Medulla oblongata (tissue), 1 donor: ENCODE measurements around the gene RPP14.

Experiments used
- DNase-seq: peaks from one replicate; pipeline ENCODE4 v3.0.0-alpha.2; 2015; ENCODE audit errors: extremely low spot score

RPP14 gene

DNA sequence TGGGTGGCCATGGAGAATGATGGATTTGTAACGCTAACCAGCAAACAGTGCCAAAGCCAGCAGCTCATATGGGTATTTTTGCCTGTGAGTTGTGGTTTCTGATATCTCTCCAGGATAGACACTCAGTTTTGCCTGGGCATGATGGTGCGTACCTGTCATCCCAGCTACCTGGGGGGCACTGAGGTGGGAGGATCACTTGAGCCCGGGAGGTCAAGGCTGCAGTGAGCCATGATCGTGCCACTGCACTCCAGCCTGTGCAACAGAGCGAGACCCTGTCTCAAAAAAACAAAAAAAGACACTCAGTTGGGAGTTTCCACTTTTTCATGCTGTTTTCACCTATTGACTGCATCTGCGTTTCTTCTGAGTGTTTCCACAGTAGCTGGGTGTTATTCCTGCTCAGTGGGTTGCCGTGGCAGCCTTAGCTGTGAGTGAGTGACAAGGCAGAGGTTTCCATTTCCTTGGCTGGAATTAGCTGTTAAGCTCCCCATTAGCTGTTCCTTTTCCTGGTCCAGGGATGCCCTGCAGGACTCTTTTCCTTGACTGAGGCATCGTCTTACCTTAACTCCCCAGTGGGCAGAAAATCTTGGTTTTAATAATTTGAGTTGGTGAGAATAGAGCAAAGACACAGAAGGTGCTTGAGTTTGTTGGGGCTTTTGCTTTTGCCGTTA is 14.2 kb upstream of the RPP14 start:
- no peak for DNase-seq

DNA sequence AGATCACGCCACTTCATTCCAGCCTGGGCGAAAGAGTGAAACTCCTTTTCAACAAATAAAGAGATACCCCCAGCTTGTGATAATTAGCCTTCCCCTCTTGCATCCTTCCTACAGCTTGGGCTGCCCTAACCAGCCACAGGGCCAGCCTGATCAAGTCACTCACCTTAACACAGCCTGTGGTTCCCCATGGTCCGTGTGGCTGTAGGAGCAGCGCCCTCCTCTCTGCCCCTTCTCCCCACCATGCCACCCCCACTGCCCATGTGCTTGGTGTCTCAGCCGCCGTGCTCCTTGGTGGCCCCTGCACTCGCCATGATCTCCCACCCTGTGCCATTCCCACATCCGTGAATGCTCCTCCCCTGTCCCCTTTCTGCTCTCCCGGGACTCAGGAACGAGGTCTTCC is 13.2 kb upstream of the RPP14 start:
- DNase-seq = no peak

DNA sequence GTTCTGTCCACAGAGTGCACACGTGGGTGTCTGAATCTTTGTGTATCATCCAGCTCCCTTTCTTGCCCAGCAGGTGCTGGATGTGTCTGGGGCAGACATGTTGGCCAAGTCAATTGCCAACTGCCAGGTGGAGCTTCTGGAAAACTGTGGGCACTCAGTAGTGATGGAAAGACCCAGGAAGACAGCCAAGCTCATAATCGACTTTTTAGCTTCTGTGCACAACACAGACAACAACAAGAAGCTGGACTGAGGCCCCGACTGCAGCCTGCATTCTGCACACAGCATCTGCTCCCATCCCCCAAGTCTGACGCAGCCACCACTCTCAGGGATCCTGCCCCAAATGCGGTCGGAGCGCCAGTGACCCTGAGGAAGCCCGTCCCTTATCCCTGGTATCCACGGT is 12.5 kb upstream of the RPP14 start:
- DNase-seq = peak; percentile 68

DNA sequence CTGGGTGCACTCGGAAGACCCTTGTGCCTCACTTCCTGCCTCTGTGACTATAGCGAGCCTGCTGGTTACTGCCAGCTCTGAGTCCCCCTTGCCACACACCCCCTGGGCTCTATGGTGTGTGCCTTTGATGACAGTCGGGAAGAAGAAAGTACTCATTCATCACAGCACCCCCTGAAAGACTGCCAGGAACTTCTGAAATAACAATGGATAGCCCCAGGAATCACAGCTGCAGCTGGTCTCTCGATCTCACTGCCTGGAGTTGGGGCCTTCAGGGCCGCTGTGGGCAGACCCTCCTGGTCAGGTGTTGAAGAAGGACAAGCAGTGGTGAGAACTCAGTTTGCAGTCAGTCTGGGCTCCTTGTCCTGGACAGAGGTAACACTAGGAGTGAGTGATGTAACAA is 9.8 kb upstream of the RPP14 start:
- DNase-seq = peak; percentile 94

DNA sequence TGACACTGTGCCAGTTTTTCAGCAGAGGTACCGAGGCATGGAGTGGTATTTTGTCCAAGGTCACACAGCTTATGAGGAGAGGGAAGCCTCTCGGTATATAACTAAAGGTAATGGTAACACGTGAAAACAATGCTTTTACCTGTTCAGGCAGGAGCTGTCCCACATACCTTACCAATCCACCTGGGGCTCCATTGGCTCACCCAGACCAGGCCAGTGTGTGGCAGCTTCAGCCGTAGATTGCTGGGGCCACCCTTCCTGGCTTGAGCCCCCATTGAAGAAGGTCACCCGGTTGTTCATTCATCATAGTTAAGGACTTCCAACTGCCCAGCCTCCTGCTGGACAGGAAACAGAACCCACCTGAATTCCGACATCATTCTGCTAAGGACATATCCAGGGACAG is 9.2 kb upstream of the RPP14 start:
- DNase-seq = no peak

DNA sequence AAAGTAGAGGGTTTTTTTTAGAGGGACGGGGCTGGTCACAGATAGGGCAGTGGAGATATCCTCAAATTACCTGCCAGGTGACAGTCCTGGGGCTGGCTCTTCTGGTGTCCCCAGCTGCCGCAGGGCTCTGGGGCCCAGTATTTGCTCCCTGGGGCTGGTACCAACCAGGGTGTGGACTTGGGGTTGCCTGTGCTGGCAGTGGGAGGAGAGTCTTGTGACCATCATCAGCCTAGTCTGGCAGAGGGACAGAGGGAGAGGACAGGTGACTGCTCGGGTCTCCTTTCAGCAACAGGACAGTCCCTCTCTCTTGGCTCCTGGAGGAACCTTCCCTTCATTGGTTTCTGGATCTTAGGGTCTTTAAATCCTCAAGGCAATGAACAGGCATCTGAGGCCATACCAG is 7.9 kb upstream of the RPP14 start:
- no peak for DNase-seq

DNA sequence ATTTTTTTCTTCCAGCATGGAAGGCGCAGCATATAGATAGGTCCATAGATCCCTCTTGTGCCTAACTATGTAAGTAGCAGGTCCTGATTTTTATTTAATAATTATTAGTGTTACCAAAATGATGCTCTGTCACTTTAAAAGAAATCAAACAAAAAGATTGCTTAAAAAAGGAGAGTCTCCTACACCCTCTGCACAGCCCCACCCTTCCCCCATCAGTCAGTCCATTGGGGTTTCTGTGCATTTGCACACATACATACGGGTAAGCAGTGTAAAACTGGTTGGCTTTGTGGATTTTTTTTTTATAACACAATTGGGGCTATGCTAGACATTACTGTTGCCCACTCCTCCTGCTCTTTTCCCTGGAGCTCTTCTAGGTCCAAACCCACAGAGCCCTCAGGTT is 7.0 kb upstream of the RPP14 start:
- DNase-seq = no peak

DNA sequence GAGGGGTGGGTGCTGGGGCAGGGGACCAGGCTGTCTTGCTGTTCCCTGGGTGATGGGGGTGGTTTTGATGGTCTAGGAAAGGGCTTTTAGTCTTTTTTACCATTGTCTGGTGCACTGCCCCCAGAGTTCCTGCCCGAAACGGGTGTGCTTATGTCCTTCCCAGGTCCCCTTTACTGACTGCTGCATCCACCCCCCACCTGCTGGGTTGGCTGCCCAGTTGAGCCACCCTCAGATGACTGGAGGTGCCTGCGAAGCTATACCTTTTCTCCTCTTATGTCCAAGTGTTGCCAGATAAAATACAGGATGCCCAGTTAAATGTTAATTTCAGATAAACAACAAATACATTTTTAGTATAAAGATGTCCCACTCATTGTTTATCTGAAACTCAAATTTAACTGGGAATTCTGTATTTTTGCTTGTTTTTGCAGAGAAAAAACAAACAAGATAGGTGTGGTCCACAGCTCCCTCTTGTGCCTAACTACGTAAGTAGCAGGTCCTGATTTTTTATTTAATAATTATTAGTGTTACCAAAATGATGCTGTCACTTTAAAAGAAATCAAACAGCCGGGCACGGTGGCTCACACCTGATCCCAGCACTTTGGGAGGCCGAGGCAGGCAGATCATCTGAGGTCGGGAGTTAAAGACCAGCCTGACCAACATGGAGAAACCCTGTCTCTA is 6.1 kb upstream of the RPP14 start:
- DNase-seq = peak; percentile 61

DNA sequence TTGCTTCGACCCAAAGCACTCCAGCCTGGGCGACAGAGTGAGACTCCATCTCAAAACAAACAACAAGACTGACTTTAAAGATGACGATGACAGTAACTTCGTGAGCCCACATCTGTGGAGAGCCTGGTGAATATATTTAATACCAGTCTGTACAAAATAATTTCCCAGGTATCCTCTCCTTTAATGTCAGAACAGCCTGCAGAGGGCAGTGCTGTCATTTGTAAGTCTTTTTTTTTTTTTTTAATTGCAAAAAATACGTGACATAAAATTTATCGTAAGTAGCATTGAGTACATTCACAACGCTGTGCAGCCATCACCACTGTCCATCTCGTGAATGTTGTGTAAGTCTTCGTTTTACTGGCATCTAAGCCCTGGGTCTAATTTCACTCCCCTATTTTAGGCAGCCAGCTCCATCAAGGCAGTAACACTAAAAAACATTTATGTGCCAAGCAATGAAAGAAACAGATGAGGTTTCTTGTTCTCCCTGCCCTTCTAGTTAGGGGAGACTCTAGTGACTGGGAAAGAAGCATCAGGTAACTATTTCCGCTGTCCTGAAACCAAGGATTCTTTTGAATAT is 1.7 kb downstream of the RPP14 start:
- peak; percentile 33 for DNase-seq

DNA sequence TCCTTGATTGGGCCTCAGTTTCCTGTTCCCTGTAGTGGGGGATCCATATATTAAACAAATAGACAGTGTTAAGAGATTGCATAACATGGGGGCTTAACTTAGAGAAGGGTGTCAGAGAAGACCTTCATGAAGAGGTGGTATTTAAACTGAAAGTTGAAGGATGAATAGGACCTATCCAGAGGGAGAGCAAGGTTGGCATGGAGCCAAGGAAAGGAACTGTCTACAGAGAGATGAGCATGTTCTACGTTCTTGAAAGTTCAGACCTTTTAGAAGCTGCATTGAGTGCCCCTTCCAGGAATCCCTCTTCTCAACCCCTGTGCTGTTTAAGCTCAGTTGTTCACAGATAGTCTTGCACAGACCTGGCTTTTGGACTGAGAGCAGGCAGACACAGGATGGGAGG is 2.7 kb downstream of the RPP14 start:
- no peak for DNase-seq

DNA sequence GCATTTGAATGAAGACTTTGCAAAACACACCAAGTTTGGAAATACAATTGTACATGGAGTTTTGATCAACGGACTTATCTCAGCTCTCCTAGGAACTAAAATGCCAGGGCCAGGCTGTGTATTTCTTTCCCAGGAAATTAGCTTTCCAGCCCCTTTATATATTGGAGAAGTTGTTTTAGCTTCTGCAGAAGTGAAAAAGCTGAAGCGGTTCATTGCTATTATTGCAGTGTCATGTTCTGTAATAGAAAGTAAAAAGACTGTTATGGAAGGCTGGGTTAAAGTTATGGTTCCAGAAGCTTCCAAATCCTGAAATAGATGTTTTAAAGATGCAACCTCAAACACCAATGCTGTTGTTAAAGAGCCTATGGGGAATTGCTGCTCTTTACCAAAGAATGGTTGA is 11.8 kb downstream of the RPP14 start:
- no peak for DNase-seq

DNA sequence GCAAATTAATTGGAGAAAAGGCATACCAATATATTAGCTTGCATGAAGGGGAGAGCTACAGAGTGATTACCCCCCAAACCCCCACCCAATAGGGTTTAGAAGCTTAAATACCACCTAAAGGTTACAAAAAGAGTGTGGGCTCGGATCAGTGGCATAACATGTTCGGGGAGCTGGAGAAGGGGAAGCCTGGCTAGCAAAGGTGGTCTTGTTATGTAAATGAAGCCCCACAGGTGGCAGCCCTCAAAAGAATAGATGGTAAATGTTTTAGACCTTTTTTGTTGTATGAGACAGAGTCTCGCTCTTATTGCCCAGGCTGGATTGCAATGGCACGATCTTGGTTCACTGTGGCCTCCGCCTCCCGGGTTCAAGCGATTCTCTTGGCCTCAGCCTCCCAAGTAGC is 15.7 kb downstream of the RPP14 start:
- DNase-seq = no peak

DNA sequence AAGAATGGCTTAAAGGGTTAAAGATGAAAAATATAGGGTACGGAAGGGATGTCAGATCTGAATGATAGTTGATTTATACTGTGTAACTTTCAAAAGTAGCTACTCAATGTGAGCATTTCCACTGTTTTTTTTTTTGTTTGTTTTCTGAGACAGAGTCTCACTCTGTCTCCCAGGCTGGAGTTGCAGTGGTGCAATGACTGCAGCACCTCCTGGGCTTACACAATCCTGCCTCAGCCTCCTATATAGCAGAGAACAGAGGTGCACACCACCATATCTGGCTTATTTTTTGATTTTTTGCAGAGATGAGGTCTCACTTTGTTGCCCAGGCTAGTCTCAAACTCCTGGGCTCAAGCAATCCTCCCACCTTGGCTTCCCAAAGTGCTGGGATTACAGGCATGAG is 16.7 kb downstream of the RPP14 start:
- DNase-seq = no peak

DNA sequence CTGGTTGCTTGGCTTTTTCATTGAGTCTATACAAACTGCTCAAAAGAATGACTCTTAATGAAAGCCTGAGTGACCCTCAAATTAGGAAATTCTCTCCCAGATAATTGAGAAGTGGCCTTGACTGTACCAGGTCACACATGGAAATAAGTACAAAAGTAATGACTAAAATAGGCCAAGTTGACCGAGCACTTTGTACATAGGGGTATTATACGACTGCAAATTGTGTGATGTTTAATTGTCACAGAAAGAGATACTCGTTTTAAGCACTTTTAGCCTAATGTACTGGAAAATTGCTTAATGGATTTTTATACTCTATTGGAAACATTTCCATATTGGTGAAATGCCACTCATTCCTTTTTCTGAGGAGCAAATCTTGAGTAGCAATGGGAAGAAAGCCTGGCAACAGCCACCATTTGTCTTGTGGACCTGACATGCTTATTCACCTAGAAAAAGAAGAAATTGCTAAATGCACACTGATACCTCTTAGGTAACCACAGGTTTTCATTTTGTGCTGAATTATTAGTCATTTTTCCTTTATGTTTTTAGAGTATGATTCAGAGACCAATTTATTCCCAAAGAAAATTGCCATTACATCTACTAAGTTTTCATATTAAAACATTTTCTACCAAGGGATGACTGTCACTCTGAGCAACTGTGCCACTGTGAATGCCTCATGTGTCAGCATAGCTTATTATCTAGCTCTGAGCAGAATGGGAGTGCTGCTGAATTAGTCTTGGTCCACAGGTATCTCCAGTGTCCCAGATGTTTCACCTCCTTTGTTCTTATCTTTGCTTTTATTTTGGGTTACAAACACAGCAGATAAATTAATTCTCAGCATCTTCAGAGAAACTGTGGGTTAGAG is 17.7 kb downstream of the RPP14 start:
- DNase-seq = no peak

DNA sequence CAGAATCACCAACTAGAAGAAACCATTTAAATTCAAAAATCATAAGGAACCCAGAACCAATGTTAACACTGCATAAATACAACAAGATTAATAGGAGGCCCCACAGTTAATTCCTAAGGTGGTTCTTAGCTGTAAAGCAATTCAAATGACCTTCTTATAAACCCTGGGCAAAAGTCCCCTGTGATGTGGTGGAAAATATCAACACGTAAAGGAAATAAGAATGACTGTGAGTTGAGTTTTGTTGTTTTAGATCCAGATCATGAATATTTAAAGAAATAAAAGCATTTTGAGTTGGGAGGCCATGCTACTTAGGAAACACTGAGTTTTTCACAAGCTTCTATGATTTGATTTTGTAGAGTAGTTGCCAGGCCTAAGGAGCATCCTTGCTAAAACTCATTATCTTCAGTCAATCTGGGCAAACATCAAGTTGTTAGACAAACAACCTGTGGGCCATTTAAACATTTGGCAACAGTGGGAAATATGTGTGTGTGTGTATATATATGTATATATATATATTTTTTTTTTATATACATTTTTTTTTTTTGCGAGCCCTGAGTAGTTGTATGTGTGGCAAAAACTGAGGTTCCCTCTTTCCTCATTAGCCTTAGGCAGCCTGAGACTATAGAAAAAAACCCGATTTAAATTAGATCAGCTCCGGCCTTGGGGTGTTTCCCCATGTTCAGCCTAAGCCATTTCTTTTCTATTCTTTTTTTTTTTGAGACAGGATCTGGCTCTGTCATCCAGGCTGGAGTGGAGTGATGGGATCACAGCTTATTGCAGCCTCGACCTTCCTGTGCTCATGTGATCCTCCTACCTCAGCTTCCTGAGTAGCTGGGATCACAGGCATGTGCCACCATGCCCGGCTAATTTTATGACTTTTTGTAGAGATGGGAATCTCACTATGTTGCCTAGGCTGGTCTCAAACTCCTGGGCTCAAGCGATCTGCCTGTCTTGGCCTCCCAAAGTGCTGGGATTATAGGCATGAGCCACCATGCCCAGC is 18.6 kb downstream of the RPP14 start:
- DNase-seq = no peak

DNA sequence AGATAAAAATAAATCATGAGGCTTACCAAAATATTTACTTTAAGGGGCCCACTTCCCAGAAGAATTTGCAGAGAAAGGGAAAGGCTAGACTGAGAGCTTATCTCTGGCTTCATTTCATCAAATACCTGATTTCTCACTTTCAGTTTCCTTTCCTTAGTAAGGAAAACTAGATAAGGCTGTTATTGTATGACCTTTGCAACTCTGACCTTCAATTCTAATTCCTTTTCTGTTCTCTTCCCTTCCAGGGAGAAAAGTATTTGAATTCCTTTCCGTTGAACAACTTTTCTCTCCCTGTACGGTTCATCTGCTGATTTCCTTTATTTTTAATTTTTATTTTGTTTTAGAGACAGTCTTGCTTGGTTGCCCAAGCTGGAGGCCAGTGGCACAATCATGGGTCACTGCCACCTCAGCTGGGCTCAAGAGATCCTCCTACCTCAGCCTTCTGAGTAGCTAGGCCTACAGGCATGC is 19.5 kb downstream of the RPP14 start:
- no peak for DNase-seq

DNA sequence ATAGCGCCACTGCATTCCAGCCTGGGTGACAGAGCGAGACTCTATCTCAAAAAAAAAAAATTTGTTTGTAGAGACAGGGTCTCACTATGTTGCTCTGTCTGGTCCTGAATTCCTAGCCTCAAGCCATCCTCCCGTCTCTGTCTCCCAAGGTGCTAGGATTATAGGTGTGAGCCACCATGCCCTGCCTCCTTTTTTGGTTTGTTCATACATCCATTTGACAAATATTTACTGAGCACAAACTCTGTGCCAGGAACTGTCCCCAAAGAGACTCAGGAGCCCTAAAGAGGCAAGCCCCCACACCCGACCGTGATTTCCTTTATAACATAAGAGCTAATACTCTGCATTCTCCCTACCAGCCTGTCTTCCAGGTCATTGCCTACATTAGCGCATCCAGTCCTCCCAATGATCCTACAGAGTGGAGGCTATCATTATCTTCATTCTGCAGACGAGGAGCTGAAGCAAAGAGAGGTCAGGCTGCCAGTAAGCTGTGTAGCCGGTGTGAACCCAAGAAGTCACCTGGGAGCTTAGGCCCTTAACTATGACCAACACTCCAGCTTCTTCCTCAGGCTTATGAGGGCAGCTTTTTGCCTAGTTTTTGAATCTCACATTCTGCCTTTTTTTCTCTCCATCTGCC is 20.3 kb downstream of the RPP14 start:
- no peak for DNase-seq

DNA sequence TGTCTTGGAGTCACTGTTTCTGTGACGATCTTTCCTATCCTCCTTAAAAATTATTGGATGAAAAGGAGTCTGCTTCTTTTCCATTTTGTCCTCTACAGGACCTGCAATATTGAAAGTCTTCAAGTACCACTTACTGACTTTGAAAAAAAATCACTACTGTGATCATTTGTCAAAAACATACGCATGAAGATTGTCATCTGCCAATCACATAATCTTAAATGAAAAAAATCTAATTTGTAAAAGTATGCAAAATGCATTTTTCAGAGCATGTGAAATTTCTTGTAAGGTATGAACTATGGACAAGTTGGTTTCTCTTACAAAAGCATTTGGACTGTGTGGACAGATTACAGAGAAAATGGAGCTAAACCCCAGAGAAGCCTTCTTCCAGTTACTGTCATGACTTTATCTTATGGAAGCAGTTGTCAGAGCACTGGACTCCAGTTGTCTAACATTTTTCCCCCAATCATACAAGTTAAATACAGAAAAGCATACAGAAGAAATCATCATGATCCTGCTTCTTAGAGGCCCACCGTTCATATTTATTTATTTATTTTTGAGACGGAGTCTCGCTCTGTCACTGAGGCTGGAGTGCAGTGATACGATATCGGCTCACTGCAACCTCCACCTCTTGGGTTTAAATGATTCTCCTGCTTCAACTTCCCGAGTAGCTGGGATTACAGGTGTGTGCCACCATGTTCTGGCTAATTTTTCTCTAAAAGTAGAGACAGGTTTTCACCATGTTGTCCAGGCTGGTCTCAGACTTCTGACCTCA is 23.3 kb downstream of the RPP14 start:
- DNase-seq = no peak

DNA sequence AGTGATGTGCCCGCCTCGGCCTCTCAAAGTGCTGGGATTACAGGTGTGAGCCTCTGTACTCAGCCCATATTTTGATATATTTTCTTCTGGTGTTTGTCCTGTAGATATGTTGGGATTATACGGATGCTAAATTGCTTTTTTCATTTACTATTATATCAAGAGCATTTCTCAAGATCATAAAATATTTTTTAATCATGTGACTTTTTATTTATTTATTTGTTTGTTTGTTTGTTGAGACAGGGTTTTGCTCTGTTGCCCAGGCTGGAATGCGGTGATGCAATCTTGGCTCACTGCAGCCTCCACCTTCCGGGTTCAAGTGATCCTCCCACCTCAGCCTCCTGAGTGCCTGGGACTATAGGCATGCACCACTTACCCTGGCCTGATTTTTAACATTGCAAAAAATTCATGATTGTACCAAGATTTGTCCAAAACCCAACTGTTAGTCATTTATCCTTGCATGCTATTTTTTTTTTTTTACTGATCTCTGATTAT is 23.9 kb downstream of the RPP14 start:
- DNase-seq = no peak
